GM12878 (cell line): ENCODE measurements around the gene SIT1. TPM values are rescaled to one million over a fixed set of nuclear protein-coding genes. Genes with fewer than 3 reads are reported as not detected.

Experiments
- ATAC-seq: fragments of 200-7000 bp; cut with Tn5 transposase; 3 replicates; pipeline ENCODE4 v1.9.1; 2020; ENCODE audit warnings: mild to moderate bottlenecking, moderate library complexity
- BruUV-seq: library from RNA; stranded (reverse); fragments of 400-500 nt; replicated peaks from 2 replicates; lab custom pipeline; 2021; lab: Mats Ljungman, UMichigan
- CTCF ChIA-PET: fragments of 300-600 bp; sonication (Branson Sonifier 250); formaldehyde crosslinking; extraction: SDS; loops from one replicate; lab custom pipeline; 2021; ENCODE audit warnings: inconsistent platforms; lab: Yijun Ruan, JAX
- POLR2A ChIA-PET: fragments of 350-600 bp; formaldehyde crosslinking; extraction: SDS; loops from one replicate; lab custom pipeline; 2021; ENCODE audit warnings: inconsistent platforms; lab: Charles Lee
- RAD21 ChIA-PET: fragments of 300-600 bp; sonication (Branson Sonifier 250); formaldehyde crosslinking; loops from one replicate; lab custom pipeline; 2023; ENCODE audit warnings: antibody characterized with exemption; ENCODE audit not compliant: unreplicated experiment; lab: Charles Lee
- SMC1A ChIA-PET: fragments of 300-600 bp; sonication (Branson Sonifier 250); formaldehyde crosslinking; loops from one replicate; lab custom pipeline; 2023; ENCODE audit not compliant: unreplicated experiment, uncharacterized antibody; lab: Charles Lee
- DNase-seq: peaks from one replicate; pipeline ENCODE4 v3.0.0-alpha.2; 2011; ENCODE audit warnings: low read depth, low spot score
- FAIRE-seq: peaks from 3 replicates; lab custom pipeline; 2011; peaks lifted over from hg19 to GRCh38; lab: Jason Lieb, UNC
- H2AFZ ChIP-seq: 2 replicates; pipeline ENCODE4 v1.6.0; 2011; ENCODE audit warnings: low read depth, low read length, control low read depth; ENCODE audit not compliant: control insufficient read depth
- H3K27ac ChIP-seq: 2 replicates; pipeline ENCODE4 v1.5.1; 2011; ENCODE audit warnings: control low read depth; ENCODE audit not compliant: control insufficient read depth, insufficient read depth
- H3K27me3 ChIP-seq, 2 experiments: replicated peaks in 1 of 2; 2 replicates each; pipeline versions ENCODE4 v1.6.0 to v1.6.1; 2011; ENCODE audit warnings: low read length in 1 of 2; ENCODE audit not compliant: control insufficient read depth in 2 of 2, insufficient read depth in 2 of 2
- H3K36me3 ChIP-seq, 2 experiments: 2 replicates each; pipeline ENCODE4 v1.5.1; 2011; ENCODE audit warnings: low read length in 1 of 2; ENCODE audit not compliant: control insufficient read depth in 2 of 2, insufficient read depth in 2 of 2
- H3K4me1 ChIP-seq: 2 replicates; pipeline ENCODE4 v1.6.1; 2011; ENCODE audit warnings: mild to moderate bottlenecking, low read length, moderate library complexity, mixed read lengths; ENCODE audit not compliant: control insufficient read depth, insufficient read depth
- H3K4me2 ChIP-seq: 2 replicates; pipeline ENCODE4 v1.6.0; 2011; ENCODE audit warnings: control low read depth; ENCODE audit not compliant: control insufficient read depth, insufficient read depth
- H3K4me3 ChIP-seq: fragments of 200-600 bp; sonication (generic); 2 replicates; pipeline ENCODE4 v1.5.1; 2016
- H3K79me2 ChIP-seq: 2 replicates; pipeline ENCODE4 v1.6.0; 2011; ENCODE audit warnings: low read length; ENCODE audit not compliant: control insufficient read depth, insufficient read depth
- H3K9ac ChIP-seq: 2 replicates; pipeline ENCODE4 v1.8.0; 2011; ENCODE audit warnings: low read length, control low read depth, mixed read lengths; ENCODE audit not compliant: control insufficient read depth, insufficient read depth
- H3K9me3 ChIP-seq: replicated peaks from 3 replicates; pipeline ENCODE4 v1.5.1; 2011; ENCODE audit warnings: mild to moderate bottlenecking, low read length; ENCODE audit not compliant: control insufficient read depth, insufficient read depth
- H4K20me1 ChIP-seq: 2 replicates; pipeline ENCODE4 v1.6.0; 2011; ENCODE audit not compliant: control insufficient read depth, insufficient read depth
- CHD1 ChIP-seq: IDR thresholded peaks from 2 replicates; pipeline ENCODE4 v1.6.1; 2012; ENCODE audit warnings: low read depth, low read length, improper control_type of control experiment
- MLLT1 ChIP-seq: fragments of 450-650 bp; IDR thresholded peaks from 2 replicates; pipeline ENCODE4 v1.6.1; 2016; ENCODE audit warnings: mild to moderate bottlenecking
- WGBS: methylation state at CpG from one replicate; pipeline ENCODE4 v1.1.6; 2016; ENCODE audit warnings: low lambda C conversion rate; ENCODE audit not compliant: insufficient replicate concordance, insufficient coverage; ENCODE audit errors: missing lambda C conversion rate; 5-methylcytosine and 5-hydroxymethylcytosine counted together
- in situ Hi-C: fragments of 300-500 bp; cut with MboI; formaldehyde crosslinking; loops from 9 replicates; pipeline ENCODE4 v1.14.3; 2018; ENCODE audit warnings: mixed read lengths
- intact Hi-C: fragments of 100-400 bp; cut with micrococcal nuclease; formaldehyde crosslinking; loops from one replicate; pipeline ENCODE4 v1.14.2; 2022; ENCODE audit not compliant: unreplicated experiment
- polyA plus RNA-seq, 11 experiments: library from polyadenylated mRNA; depleted of rRNA in 4 of 11; unstranded in 6 of 11; stranded (reverse) in 5 of 11; fragments of >200 nt; fragmentation: Nextera tagmentation in 4 of 11; fragmentation: Illumina TruSeq in 1 of 11; extraction: Ambion mirVana in 4 of 11; extraction: Trizol in 1 of 11; gene quantifications; 1 replicate in 1 of 11; 2 replicates in 10 of 11; pipeline versions ENCODE4 v1.2.1 to v1.2.3, GENCODE V29; 2011 to 2016; ENCODE audit warnings: inconsistent platforms in 2 of 11, missing spikeins in 2 of 11, low read depth in 1 of 11
- total RNA-seq, 4 experiments: library from RNA; depleted of rRNA in 3 of 4; stranded (reverse); fragments of >200 nt in 3 of 4; fragmentation: Illumina TruSeq in 1 of 4; extraction: Trizol in 1 of 4; gene quantifications; 2 replicates each; pipeline versions ENCODE4 v1.2.1 to v1.2.3, GENCODE V29; 2013 to 2021

SIT1 gene
- total and polyA plus RNA-seq, 10 of the 15 experiments (the other 5 are each of a cell fraction or from before 2014, with no cell fraction given): 0.97 to 137 (median 59.7) TPM

- RAD21 ChIA-PET: interaction anchor here (0.5 to 9.7 kb wide), 10 partner anchors 8 to 91 kb away, joined by 3 to 95 read pairs (median 6); partner anchors contain the start of genes CCDC107, CREB3, RMRP and SIT1
- Histone ChIP-seq H3K4me2 (peak overlapping the region; percentile 82), H3K36me3 (peaks cover 6 to 7% of the 10 kb centered on the region in 2 experiments; a peak in 2 of 4 replicates), H4K20me1 (no peaks in the 10 kb centered on the region), H3K27me3 (no peaks in the 10 kb centered on the region), H3K9me3 (no peaks in the 10 kb centered on the region), H2AFZ (peak overlapping the region; percentile 75), H3K79me2 (peaks cover 26% of the 10 kb centered on the region), H3K27ac (peak overlapping the region; percentile 85), H3K4me3 (peak overlapping the region; percentile 79), H3K4me1 (peaks cover 30% of the 10 kb centered on the region), H3K9ac (peak overlapping the region; percentile 81)
- SMC1A ChIA-PET: interaction anchor here (0.7 to 12.5 kb wide), 9 partner anchors 10 to 149 kb away, joined by 3 to 145 read pairs (median 3); partner anchors contain the start of genes CREB3, HINT2 and TLN1
- intact Hi-C loops: no loop called here
- POLR2A ChIA-PET: interaction anchor here (0.6 to 10.9 kb wide), 12 partner anchors 10 to 593 kb away, joined by 3 to 163 read pairs (median 7); partner anchors contain the start of genes CREB3, GBA2, HINT2 and RGP1
- DNase-seq (no peak), FAIRE-seq (no peak), ATAC-seq (no peak)
- TF ChIP-seq MLLT1 (peak; percentile 91), CHD1 (no peak)
- BruUV-seq: no TSS peak
- 2% methylated on average over 5 of the region's 5 CpGs for WGBS
- CTCF ChIA-PET: interaction anchor here (0.8 to 13.5 kb wide), 12 partner anchors 9 to 580 kb away, joined by 3 to 227 read pairs (median 5); partner anchors contain the start of genes CREB3, GBA2, RGP1 and SIT1
- in situ Hi-C loops: loop anchor here (5.0 kb wide), 1 partner anchor 57 kb away; no protein-coding TSS in a partner anchor
These were observed 14.7 kb upstream of the SIT1 start for GRCh38 chr9:35665471-35665818.
